ENCODE data around the gene WDR47. TPM values are rescaled to one million over a fixed set of nuclear protein-coding genes. Genes with fewer than 3 reads are reported as not detected.

The WDR47 gene
- total and polyA plus RNA-seq, 2 of the 8 experiments (the other 6 are each of a cell fraction or from before 2014, with no cell fraction given), result 1.9 to 6.7 TPM

DNA sequence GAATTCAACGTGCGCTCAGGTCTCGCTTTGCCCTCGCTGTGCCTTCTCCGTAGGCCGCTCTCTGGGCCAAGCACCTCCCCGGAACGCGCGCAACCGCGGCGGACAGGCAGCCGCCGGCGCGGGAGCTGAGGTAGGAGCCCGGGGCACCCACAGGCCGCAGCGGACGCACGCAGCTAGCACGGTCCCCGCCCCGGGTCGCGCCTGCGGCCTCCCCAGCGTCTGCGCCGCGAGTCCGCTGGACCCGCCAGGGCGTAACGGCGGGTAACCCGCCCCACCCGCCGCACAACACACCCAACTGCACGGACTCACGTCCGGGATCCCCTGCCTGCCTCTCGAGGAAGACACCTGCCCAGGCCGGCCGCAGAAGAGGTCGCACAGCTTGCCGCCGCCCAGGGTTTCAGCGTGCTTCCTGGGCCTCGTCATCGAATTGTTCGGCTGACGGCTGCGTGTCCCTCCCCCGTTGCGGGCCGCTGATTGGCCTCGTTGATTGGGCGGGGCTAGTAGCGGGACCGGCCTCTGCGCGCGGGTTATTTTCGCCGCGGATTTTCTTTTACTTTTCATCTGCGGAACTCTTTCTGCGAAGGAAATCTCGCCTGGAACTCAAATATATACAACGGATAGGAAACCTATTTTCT lies 78.7 kb downstream of the WDR47 start, which contains the start of gene CLCC1:
TSS of gene CLCC1 (minus strand) at position 433 of the 635 bp plus-strand sequence. CDS start 13,047 bp downstream, outside the sequence.
- Histone ChIP-seq H3K36me3 (ENCODE audit: control insufficient read depth in 2 of 4, insufficient read depth in 4 of 4, low read length in 3 of 4) (peaks cover 0 to 6% (median 0%) of the 10 kb centered on the region in 4 experiments; a peak in 1 of 8 replicates), H4K8ac (ENCODE audit: extremely low read depth, insufficient read depth, low read length) (peak within 1 kb of the TSS; percentile 87), H2BK15ac (ENCODE audit: low read length) (0 out of 2 replicates have a peak within 1 kb of the TSS, but pooled peaks have one; percentile 46), H3K14ac (ENCODE audit: insufficient read length) (no peak within 1 kb of the TSS), H2AFZ (ENCODE audit: low read length) (peak within 1 kb of the TSS; percentile 80; the same call in 1 of the 2 replicates), H4K5ac (ENCODE audit: insufficient read length, low read depth, low read length) (peak within 1 kb of the TSS; percentile 83), H3K4me2 (ENCODE audit: insufficient read depth in 1 of 2, low read depth in 2 of 2, low read length in 2 of 2) (peak within 1 kb of the TSS; percentile 76 to 82), H2BK12ac (ENCODE audit: low read depth, low read length) (0 out of 2 replicates have a peak within 1 kb of the TSS, but pooled peaks have one; percentile 27), H3K27me3 (replicated peaks in 1 of 4; ENCODE audit: control insufficient read depth in 3 of 4, extremely low read depth in 1 of 4, insufficient read depth in 3 of 4, low read length in 3 of 4) (no peaks in the 10 kb centered on the region), H3K4ac (replicated peaks; ENCODE audit: insufficient read length, low read depth, low read length) (no peak within 1 kb of the TSS), H4K20me1 (replicated peaks in 1 of 2; ENCODE audit: control insufficient read depth in 1 of 2, insufficient read depth in 2 of 2, low read length in 2 of 2) (peaks cover 0 to 3% of the 10 kb centered on the region in 2 experiments), H2BK5ac (ENCODE audit: low read depth, low read length) (peak within 1 kb of the TSS; percentile 81; the same call in 1 of the 2 replicates), H3K27ac (ENCODE audit: low read depth, low read length) (peak within 1 kb of the TSS; percentile 63; the same call in 1 of the 2 replicates), H3K9me3 (ENCODE audit: insufficient read depth in 2 of 2, low read depth in 1 of 2, low read length in 1 of 2) (no peaks in the 10 kb centered on the region), H2AK5ac (ENCODE audit: low read depth, low read length) (0 out of 2 replicates have a peak within 1 kb of the TSS, but pooled peaks have one; percentile 5), H2BK120ac (replicated peaks; ENCODE audit: low read depth, low read length) (no peak within 1 kb of the TSS), H3K56ac (replicated peaks; ENCODE audit: insufficient read length, low read depth, low read length) (peak within 1 kb of the TSS; percentile 30), H3K4me3 (ENCODE audit: extremely low read depth in 1 of 4, insufficient read depth in 2 of 4, low read depth in 3 of 4, low read length in 4 of 4) (peak within 1 kb of the TSS; percentile 77 to 91 (median 82)), H3K23ac (ENCODE audit: insufficient read length) (no peak within 1 kb of the TSS), H3K18ac (ENCODE audit: extremely low read depth, low read length) (peak within 1 kb of the TSS; percentile 83), H3K4me1 (replicated peaks in 1 of 4; ENCODE audit: control insufficient read depth in 3 of 4, insufficient read depth in 4 of 4, low read length in 3 of 4) (no peaks in the 10 kb centered on the region; a peak in 2 of 7 replicates), H3K9ac (replicated peaks in 1 of 4; ENCODE audit: extremely low read depth in 1 of 4, low read depth in 3 of 4, low read length in 3 of 4) (peak within 1 kb of the TSS; percentile 61 to 79 (median 71)), H2BK20ac (ENCODE audit: low read length) (no peak within 1 kb of the TSS), H3K23me2 (ENCODE audit: low read depth, low read length) (peaks cover 2% of the 10 kb centered on the region; the same call in 1 of the 2 replicates), H3K79me2 (ENCODE audit: control insufficient read depth in 1 of 2, insufficient read depth in 2 of 2, low read length in 2 of 2) (peaks cover 0 to 20% of the 10 kb centered on the region in 2 experiments; a peak in 2 of 4 replicates), H3K79me1 (ENCODE audit: low read depth, low read length) (peaks cover 4% of the 10 kb centered on the region; the same call in 1 of the 2 replicates), H4K91ac (replicated peaks; ENCODE audit: insufficient read length, low read length) (peak within 1 kb of the TSS; percentile 81)
- DNase-seq (ENCODE audit: low read depth in 1 of 2, low spot score in 2 of 2) (peak; percentile 70 to 89), FAIRE-seq (no peak)
- WGBS, 2 experiments (ENCODE audit: extremely low coverage in 1 of 2, insufficient coverage in 1 of 2, insufficient read length in 1 of 2, insufficient replicate concordance in 2 of 2, low coverage in 1 of 2, low lambda C conversion rate in 2 of 2, missing lambda C conversion rate in 1 of 2), result 1% methylated on average over 61 of the region's 72 CpGs; no CpG with 5 or more reads in 1 of the 2 experiments
- CTCF ChIA-PET (ENCODE audit: partially characterized antibody), result interaction anchor here (0.7 to 1.7 kb wide), 3 partner anchors 10 to 526 kb away, joined by 3 to 5 read pairs (median 4); no protein-coding TSS in a partner anchor
- POLR2A ChIA-PET (ENCODE audit: partially characterized antibody), result interaction anchor here (0.6 to 1.7 kb wide), 3 partner anchors 15 to 151 kb away, joined by 3 to 13 read pairs (median 9); partner anchors contain the start of gene ELAPOR1
- TF ChIP-seq MAFK (IDR thresholded peaks at IDR 0.05; ENCODE audit: low read depth, low read length), result no peak
- no peak for TF ChIP-seq CHD1 (IDR thresholded peaks at IDR 0.05; ENCODE audit: low read depth, low read length)
- TF ChIP-seq TAF7 (optimal IDR thresholded peaks at IDR 0.05; ENCODE audit: borderline replicate concordance, low read depth, low read length), result peak; percentile 34
- TF ChIP-seq BRCA1 (IDR thresholded peaks at IDR 0.05; ENCODE audit: low read depth, low read length), result no peak
- TF ChIP-seq, protein P1, sequence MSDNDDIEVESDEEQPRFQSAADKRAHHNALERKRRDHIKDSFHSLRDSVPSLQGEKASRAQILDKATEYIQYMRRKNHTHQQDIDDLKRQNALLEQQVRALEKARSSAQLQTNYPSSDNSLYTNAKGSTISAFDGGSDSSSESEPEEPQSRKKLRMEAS (IDR thresholded peaks at IDR 0.05), result peak; percentile 89
- no peak for TF ChIP-seq CBX8 (IDR thresholded peaks at IDR 0.05; ENCODE audit: borderline replicate concordance, low read depth, low read length)
- TF ChIP-seq POLR2A (IDR thresholded peaks at IDR 0.05; ENCODE audit: control extremely low read depth in 1 of 2, low read depth in 2 of 2, low read length in 2 of 2), result peak in 1 of 2 experiments; percentile 86; a peak in 2 of 3 replicates
- TF ChIP-seq JUN (IDR thresholded peaks at IDR 0.05; ENCODE audit: low read depth, low read length), result no peak
- peak in 1 of 2 experiments; percentile 75; a peak in 1 of 4 replicates for TF ChIP-seq SIN3A (conservative IDR thresholded peaks at IDR 0.05 in 1 of 2, IDR thresholded peaks at IDR 0.05 in 1 of 2; ENCODE audit: low read depth in 1 of 2, low read length in 2 of 2)
- TF ChIP-seq KDM5A (IDR thresholded peaks at IDR 0.05; ENCODE audit: low read length), result no peak
